Occipital lobe (tissue), 2 donors: ENCODE data around the gene LINC01488. TPM values are rescaled to one million over a fixed set of nuclear protein-coding genes. Genes with fewer than 3 reads are reported as not detected.

Source experiments
- DNase-seq: peaks from one replicate; lab custom pipeline; 2025; lab: John Stamatoyannopoulos, UW
- total RNA-seq: library from RNA; depleted of rRNA; stranded (reverse); fragments of >200 nt; gene quantifications from one replicate; pipeline ENCODE4 v1.2.3, GENCODE V29; 2014

Gene LINC01488
- total RNA-seq: not detected

DNA sequence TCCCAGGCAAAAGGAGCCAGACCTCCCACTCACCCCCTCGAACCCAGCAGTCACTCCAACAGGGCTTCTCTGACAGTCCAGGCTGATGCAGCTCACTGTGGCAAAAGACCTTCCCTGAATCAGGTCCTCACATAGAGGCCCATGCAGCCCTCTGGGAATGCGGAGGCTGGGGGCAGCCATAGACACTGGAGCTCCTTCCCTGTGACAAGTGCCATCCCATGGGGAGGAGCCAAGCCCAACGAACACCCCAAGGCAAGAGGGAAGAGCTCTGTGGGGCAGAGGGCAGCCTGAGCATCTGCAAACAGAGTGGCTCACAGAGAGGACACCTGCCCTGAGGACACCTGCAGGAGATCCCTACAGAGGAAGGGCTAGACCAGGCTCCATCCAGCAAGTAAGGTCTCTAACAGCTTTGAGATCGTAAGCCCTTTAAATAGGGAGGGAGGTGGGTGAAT, at the start of gene LINC01488:
Gene LINC01488 (plus strand): TSS at position 271 of the 452 bp plus-strand sequence.
- no peak for DNase-seq

DNA sequence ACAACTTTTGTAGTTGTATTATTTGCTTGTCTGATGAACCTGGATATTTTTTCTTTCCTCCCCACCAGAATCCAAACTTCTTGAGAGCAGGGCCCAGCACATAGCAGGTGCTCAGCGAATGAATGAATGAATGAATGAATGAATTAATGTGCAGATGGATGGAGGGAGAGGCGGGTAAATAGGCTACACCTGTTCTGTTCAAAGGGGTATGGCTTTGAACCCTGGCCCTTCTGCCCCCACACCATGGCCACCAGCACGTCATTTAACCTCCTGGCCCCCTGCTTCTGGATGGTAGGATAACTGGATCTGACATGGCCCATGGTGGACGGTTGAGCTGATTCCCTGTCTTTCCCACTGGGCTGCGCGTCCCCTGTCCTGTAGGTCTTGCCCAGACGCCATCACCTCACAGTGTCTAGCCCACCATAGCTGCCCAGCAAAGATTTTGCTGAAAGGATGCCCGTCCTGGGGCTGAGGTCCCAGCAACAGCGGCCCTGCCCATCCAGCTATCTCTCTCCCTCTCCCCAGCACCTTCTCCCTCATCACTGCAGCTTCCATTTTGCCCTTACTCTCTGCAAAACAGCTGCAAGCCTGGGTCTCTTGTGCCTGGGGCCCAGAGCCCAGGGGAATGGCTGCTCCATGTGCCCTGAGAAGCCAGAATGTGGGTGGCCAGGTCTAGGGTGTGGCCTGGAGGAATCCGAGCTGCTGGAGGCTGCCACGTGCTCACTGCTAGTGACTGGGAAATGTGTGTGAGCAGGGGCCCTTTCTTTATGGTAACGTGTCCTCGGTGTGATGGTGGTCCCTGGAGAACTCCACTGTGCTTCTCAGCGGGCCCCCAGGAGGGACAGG, 49.3 kb upstream of the LINC01488 start:
- no peak for DNase-seq

DNA sequence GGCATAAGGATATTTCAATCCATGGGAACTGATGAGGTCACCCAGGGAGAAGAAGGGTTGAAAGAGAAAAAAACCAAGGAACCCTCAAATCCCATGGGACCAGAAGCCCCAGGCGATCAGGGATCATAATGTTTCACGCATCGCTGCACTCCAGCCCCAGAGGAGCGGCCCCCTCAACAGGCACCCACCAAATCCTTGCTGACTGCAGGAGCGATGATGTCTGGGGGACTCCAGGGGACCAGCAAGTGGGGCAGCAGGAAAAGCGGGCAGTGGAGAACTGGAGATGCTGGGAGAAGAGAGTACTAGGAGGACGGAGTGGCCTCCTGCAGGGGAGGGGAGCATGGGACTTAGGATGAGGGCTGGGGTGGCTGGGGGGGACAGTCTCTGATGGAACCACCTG, 47.7 kb upstream of the LINC01488 start:
- DNase-seq: no peak

DNA sequence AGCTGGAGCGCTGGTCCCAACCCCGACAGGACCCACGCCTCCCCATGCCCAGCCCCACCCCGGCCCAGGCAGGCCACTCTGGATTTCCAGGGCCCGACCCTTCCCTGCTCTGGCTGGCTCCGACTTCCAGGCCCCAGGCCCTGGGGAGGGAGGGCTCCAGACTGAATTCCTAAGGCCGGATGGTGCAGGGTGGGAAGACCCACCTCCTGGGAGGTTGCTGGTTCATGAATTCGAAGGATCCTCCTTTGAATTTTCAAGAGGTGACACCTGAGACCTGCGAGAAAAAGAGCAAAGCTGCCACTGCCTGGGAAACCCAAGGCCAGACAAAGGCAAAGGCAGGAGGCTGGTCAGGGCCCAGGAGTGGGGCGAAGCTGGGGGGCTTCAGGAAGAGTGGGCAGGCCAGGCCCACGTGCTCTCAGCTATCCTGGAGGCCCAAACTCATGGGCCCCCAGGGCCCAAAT, 47.0 kb upstream of the LINC01488 start:
- DNase-seq: no peak

DNA sequence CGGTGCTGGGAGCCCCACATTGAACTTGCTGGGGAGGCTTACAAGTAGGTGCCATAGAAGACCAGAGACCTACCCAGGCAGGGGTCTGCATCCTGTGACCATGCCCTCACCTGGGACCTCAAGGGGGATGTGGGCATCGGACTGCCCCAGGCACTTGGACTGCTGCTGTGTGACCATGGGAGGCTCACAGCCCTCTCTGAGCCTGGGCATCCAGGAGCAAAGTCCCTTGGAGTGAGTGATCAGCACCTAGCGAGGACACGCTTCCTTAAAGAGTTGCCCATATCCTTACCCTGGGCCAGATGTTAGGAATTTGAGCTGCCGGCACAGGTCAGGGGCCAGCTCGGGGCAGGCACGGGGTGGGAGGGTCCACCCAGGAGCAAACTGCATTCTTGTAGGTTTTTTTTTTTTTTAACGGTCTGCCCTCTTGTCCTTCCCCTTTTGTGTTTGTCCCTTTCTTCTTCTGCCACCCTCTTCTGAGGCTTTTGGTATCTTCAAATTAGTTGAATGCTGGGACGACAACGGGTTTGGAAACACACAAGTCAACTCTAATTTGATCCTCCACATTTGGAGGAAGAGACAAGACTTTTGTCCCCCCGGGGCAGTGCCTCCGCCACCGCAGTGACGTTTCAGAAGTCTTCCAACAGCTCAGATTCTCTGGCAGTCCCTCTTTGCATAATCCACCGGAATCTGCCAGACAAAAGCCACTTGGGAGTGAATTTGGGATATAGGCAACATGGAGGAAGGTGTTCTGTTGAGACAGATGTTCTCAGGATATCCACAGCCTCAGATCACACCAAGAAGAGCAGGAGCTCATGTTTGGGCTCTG, 46.1 kb upstream of the LINC01488 start:
- no peak for DNase-seq

DNA sequence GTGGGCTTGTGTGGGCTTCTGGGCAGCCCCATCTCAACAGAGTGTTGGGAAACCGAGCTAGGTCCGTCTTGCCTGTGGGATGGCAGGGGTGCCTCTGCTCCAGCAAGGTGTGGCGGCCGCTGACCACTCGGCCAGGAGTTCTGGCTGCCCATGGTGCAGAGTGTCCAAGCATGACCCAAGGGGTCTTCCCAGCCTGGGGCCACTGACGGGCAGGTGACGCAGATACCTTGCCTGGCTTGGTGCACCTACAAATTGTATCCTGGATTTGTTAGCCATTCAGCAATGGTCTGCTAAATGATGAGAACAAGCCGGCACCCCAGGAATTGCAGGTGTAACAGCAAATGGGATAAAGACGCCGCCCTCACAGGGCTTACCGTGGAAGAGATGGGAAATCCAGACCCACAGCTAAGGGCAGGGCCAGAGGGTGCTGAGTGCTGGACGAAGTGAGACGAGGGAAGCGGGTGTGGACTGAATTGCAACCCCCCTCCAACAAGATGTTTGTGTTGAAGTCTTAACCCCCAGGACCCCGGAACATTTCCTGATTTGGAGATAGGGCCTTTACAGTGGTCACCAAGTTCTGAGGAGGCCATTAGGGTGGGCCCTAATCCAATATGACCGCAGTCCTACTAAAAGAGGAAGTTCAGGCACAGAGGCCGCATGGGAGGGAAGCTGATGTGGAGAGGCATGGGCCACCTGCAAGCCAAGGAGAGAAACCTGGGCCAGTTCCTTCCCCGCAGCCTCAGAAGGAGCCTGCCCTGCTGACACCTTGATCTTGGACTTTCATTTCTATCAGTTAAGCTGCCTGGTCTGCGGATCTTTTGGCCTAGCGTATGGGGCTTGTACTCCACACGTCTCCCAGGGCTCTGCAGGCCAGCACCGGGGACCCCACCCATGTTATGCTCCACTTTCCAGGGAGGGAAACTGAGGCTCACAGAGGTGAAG, 45.2 kb upstream of the LINC01488 start:
- DNase-seq: no peak

DNA sequence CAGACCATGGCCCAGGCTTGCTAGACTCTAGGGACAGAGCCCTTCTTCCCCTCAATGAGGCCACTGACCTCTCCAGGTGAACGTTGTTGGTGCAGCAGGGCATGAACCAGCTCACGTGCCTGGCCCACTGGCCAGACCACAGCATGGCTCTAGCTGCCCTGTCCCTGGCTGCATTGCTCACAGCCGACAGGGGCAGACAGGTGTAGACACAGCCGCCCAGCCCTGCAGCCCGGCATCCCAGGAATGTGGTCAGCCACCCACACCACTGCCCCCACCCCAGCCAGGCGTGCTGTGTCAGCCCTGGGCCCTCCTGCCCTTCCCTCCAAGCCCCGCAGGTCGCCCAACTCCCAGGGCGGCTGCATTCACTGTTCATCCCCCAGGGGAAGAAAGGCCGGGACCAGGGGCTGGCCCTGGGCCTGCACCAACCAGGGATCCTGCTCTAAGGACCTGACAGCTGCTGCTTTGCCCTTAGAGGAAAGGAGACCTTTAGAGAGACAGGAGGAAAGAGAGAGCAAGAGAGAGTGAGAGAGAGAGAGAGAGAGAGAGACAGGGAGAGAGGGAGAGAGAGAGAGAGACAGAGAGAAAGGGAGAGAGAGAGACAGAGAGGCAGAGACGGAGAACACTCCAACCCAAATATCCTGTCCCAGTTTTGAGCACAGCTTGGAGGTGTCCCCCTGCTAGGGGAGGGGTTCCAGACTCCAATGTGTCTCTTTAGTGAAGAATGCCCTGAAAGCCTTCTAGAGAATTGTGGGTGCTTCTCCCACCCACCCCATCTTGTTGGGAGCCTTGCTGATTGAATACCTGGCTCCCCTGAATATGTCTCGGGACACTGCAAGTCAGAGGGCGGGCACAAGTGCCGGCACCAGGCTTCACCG, 44.2 kb upstream of the LINC01488 start:
- DNase-seq: no peak

DNA sequence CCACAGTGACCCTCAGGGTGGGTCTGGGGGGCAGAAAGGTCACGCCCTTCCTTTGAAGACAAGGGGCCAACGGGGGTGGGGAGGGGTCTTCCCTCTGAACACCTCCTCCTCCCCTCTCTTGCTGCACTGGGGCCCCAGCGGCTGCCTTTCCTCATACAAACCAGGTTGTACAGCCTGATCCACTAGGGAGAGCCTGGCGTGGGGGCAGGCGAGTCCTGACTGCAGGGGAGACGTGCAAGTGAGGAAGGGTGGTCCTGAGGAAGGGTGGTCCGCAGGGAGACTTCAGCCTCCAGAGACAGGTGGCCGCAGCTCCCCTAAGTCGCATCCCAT, 43.6 kb upstream of the LINC01488 start:
- DNase-seq: no peak

DNA sequence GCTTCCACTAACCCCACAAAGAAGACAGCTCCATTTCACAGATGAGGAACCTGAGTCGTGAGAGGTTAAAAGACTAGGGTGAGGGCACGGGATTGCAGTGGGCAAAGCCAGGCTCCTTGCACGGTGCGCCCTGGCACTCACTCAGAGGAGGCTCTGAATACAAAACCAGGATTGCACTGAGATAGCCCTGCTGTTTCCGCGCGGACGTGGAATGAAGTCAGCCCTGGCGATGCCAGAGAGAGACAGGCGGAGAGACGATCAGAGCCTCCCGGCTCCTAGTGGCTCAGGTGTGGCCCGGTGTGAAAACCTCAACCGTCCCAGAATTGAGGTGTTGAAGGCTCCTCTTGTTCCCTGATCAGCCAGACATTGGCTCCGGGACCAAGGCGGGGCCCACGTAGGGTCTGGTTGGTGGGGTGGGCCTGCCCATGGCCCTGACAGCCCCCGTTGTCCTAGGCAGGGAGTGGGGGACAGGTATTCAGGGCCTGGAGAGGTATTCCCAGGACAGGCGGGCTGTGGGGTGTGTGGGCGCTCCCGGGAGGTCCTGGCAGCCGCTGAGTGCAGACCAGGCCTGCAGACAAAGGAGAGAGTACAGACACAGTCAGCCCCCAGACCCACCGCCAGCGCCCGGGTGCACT, 43.1 kb upstream of the LINC01488 start:
- no peak for DNase-seq

DNA sequence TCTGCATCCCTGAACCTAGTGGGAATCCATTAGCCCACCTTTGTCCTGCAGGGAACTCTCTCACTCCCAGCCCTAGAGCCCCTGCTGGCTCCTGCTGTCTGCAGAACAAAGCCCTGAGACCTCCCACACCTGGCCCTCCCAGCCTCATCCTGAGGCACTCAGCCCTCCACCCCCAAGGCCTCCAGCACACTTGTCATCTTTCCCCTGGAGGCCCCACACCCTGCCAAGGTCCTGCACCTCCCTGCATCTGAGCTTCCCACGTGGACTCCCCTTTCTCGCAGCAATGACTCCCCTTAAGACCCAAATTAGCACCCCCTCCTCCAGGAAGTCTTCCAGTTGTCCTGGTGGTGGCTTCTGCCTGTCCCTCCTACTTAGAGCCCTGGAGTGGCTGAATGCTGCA, 42.3 kb upstream of the LINC01488 start:
- no peak for DNase-seq

DNA sequence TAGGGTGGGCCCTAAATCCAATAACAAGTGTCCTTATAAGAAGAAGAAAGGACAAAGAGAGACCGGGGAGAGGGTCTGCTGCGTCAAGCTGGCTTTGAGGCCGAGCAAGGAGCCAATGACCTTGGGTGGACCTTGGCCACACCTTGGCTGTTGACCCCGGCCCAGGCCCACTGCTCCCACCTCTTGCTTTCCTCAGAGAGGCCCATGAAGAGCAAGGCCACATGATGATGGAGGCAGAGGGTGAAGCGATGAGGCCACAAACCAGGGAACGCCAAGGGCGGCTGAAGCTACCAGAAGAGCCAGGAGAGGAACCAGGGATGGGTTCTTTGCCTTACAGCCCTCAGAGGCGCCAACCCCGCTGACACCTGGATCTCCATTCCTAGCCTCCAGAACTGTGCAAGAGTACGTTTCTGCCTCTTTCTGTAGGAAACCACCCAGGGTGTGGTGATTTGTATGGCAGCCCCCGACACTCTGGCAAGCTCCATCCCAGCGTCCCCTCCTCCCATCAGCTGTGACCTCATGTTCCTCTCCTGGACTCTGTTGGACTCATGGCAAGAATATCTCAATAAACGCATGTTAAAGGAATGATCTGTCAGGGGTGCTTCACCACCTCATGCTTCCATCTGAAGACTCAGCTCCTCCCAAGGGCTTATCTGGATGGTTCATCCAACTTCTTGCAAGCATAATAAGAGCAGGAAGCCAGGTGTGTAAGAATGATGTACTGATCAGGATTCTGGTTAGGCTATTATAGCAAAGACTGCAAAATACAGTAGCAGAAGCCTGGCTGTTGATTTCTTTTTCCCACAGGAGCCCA, 41.6 kb upstream of the LINC01488 start:
- no peak for DNase-seq

DNA sequence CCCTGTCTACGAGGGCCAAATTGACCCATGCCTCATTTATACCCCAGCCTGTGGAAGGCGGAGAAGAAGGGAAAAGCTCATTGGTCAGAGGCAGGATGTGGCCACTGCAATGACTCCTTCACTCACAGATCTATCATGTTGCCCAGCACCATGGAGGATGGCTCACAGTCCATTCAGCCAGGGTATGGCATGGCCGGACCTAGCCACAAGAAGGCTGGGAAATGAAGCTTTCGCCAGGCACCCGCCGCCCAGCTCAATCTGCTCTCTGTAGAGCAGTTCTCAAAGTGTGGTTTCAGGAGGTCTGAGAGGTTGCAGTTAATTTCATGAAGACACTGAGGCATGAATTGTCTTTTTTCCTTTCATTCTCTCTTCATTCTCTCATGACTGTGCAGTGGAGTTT, 40.6 kb upstream of the LINC01488 start:
- DNase-seq: no peak

DNA sequence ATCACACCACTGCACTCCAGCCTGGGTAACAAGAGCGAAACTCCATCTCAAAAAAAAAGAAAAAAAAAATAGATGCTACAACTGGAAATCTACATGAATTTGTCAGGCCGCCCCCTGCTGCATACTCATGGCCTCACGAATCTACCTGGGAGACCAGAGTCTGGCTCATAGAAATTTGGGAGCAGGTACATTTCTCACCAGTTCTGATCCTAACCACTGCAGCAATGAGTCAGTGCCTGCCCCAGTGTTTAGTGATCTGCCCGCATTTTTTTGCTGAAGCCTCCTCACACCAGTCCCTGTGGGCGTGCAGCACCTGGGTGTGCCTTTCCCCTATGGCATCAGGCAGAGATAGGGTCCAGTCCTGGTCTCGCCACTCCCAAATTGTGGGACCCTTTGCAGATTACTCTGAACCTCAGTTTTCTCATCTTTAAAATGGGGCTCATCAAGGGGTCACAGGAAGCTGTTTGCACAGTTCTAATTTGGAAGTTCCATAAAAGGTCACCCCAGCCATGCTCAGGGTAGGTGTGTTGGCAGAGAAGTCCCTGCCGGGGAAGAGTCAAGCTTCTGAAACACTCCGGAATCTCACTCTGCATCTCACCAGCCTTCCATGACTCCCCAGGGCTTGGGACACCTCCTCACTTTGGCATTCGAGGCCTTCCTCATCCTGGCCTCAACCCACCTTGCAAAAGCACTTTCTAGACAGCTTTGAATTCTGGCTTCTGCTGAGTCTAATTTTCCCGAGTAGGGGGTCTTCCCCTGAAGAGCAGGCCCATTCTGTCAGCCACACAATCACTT, 39.3 kb upstream of the LINC01488 start:
- DNase-seq: no peak

DNA sequence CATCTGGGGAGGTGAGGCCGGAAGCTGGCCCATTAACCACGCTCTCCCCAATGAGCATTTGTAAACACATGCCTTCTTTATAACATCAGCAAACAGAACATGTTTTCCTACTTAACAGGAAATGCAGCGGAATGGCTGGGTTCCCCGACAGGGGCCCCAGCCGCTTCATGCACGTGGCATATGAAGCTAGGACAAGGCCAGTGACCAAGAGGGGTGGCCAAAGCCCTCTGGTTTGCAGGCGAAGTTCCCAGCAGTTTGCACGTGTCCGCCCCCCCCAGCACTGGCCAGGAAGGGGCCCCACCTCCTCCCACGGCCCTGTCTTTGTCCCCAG, 38.7 kb upstream of the LINC01488 start:
- DNase-seq: no peak

DNA sequence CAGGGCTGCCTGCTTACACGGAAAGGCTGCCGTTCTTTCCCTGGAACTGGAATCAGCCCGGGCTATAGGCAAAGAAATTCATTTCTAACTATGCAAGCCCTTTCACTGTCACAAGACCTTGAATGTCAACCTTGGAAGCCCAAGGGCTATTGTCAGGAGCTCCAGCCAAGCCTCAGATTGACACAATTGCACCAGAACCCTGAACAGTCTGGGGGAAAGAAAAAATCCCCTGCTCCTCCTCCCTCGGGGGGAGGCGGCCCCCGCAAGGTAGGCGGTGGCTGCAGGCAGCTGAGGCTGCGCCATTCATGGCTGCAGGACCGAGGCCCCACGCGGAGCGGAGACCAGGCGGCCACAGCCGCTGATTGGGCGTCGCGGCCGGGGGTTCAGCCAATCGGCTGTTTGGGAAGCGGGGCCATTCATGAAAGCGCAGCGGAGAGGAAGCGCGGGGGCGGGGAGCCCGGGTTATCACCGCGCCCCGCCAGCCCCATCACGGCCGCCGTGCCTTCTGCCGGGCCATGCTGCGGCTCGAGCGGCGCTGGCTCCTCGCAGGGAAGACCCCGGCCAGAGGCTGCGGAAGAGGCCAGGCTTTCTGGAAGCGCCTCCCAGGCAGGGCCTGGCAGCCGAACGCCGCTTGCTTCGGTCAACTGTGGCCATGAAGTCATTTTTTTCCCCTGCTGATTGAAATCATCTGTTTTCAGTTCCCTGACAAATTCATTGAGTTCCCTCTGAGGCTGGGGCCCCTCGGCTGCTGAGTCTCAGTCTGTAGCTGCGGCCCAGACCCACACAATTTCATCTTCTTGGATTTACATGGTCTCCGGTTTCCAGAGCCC, 38.1 kb upstream of the LINC01488 start:
- DNase-seq: peak; percentile 86

DNA sequence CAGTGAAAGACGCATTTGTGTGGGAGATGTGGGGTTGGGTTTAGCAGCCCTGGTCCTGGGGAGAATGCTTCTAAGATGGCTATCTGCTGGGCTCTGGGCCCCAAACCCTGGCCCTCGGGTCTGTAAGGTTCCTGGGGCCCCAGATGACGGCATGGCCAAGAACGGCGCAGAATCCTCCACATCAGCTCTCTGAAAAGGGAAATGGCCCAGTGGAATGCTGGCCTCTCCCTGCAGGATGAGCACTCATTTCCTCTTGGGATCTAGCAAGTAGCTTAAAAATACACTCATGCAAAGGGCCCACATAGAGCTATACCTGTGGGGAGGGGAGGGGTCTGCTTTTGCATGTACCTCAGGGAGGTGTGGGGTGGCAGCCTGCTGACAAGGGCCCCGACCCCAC, 37.5 kb upstream of the LINC01488 start:
- DNase-seq: no peak

DNA sequence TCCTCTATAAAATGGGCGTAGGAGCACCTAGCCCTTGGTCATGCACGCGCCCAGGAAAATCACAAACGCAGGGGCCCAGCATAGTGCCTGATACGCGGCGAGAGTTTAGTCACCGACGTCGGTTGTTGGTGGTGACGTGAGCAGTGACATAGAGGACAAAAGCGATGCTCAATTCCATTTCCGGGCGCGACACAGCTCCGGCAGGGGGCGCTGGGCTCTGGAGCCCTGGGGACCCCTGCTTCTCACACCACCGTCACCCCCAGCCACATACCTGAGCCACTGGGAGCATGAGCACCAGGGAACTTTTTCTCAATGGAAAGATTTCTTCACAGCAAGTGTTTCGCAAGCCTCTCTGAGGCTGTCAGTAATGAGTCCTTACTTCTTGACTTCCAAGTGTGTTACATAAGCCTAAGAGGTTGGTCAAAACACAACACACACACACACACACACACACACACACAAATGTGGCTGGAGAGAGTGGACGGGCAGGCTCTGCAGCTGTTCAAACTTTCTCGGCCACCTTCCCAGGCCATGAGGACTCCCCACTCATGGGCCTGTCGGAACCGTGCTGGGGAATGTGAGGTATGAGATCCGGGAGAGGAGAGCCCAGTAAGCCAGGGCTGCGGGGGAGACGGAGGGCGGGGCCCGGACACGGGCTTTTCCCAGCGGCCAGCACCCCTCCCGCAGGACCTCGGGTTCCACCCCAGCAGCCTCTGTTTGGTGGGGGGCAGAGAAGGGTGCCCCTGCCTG, 36.9 kb upstream of the LINC01488 start:
- DNase-seq: peak; percentile 15
